ENCODE results near the gene RBX1. TPM values are rescaled to one million over a fixed set of nuclear protein-coding genes. Genes with fewer than 3 reads are reported as not detected.

The RBX1 gene
- total RNA-seq, 3 donors from 2014 or later: 29.3 to 40.7 (median 38.2) TPM

GRCh38 chr22:40979871-40980270 is 28.7 kb downstream of the RBX1 start:
- Histone ChIP-seq H3K4me1 (ENCODE audit: low read depth) (no peaks in the 10 kb centered on the region), H3K9me3 (no peaks in the 10 kb centered on the region), H3K4me3 (no peak overlapping the region), H3K36me3 (ENCODE audit: low read depth) (no peaks in the 10 kb centered on the region)
- TF ChIP-seq, protein P1, sequence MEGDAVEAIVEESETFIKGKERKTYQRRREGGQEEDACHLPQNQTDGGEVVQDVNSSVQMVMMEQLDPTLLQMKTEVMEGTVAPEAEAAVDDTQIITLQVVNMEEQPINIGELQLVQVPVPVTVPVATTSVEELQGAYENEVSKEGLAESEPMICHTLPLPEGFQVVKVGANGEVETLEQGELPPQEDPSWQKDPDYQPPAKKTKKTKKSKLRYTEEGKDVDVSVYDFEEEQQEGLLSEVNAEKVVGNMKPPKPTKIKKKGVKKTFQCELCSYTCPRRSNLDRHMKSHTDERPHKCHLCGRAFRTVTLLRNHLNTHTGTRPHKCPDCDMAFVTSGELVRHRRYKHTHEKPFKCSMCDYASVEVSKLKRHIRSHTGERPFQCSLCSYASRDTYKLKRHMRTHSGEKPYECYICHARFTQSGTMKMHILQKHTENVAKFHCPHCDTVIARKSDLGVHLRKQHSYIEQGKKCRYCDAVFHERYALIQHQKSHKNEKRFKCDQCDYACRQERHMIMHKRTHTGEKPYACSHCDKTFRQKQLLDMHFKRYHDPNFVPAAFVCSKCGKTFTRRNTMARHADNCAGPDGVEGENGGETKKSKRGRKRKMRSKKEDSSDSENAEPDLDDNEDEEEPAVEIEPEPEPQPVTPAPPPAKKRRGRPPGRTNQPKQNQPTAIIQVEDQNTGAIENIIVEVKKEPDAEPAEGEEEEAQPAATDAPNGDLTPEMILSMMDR (IDR thresholded peaks at IDR 0.05): no peak
- ATAC-seq (no peak), DNase-seq (peak in 1 of 3 donors; percentile 16)
- intact Hi-C loops (cut with DNase I, micrococcal nuclease): no loop called here

- no peak for DNase-seq
- no peak overlapping the region for H3K4me3 ChIP-seq
- no peaks in the 10 kb centered on the region for H3K9me3 ChIP-seq
- intact Hi-C loops (cut with DNase I, micrococcal nuclease): no loop called here
- H3K36me3 ChIP-seq (ENCODE audit: low read depth): no peaks in the 10 kb centered on the region
- peak; percentile 25 for ATAC-seq
- H3K4me1 ChIP-seq (ENCODE audit: low read depth): no peaks in the 10 kb centered on the region
- TF ChIP-seq, protein P1 (IDR thresholded peaks at IDR 0.05): no peak
Measured at GRCh38 chr22:40982482-40983385, 31.6 kb downstream of the RBX1 start.

DNA sequence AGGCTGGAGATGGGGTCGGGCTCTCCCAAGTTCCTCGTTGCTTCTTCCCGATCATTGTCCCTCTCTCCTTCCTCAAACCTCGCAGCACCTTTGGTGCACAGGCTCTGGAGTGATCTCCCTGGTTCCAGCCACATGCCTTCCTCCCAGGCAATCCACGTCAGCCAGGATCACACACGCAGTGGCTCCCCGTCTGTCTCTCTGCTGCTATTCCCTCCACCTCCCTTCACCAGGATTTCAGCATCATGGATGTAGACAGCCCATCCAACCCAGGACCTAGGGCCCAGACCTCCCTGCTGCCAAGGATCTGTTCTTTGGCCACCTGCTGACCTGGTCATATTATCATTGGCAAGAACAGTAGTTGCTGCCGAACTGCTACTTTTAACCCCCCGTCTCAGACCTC is 40.1 kb downstream of the RBX1 start:
- Histone ChIP-seq H3K4me3 (no peak overlapping the region), H3K9me3 (no peaks in the 10 kb centered on the region), H3K4me1 (ENCODE audit: low read depth) (no peaks in the 10 kb centered on the region), H3K36me3 (ENCODE audit: low read depth) (no peaks in the 10 kb centered on the region)
- DNase-seq (no peak), ATAC-seq (no peak)
- TF ChIP-seq, protein P1 (IDR thresholded peaks at IDR 0.05): no peak
- intact Hi-C loops (cut with DNase I, micrococcal nuclease): no loop called here

GRCh38 chr22:40995821-40996220 is 44.6 kb downstream of the RBX1 start:
- DNase-seq (no peak), ATAC-seq (no peak)
- Histone ChIP-seq H3K4me3 (no peak overlapping the region), H3K36me3 (ENCODE audit: low read depth) (no peaks in the 10 kb centered on the region), H3K9me3 (no peaks in the 10 kb centered on the region), H3K4me1 (ENCODE audit: low read depth) (no peaks in the 10 kb centered on the region)
- intact Hi-C loops (cut with DNase I, micrococcal nuclease): no loop called here
- TF ChIP-seq, protein P1 (IDR thresholded peaks at IDR 0.05): no peak

DNA sequence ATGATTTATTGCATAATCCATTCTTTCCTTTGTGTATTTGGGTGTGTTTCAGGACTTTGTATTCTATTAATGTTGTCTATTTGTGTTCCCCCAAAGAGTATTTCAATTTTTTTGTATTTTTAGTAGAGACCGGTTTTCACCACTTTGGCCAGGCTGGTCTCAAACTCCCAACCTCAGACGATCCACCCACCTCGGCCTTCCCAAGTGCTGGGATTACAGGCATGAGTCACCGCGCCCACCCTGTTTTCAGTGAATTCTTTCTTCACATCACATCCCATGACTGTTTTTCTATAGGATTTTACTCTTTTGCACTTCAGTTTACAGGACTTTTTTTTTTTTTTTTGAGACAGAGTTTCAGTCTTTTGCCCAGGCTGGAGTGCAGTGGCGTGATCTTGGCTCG is 46.3 kb downstream of the RBX1 start:
- Histone ChIP-seq H3K9me3 (no peaks in the 10 kb centered on the region), H3K4me1 (ENCODE audit: low read depth) (no peaks in the 10 kb centered on the region), H3K4me3 (no peak overlapping the region), H3K36me3 (ENCODE audit: low read depth) (no peaks in the 10 kb centered on the region)
- intact Hi-C loops (cut with DNase I, micrococcal nuclease): no loop called here
- TF ChIP-seq, protein P1 (IDR thresholded peaks at IDR 0.05): no peak
- DNase-seq: no peak
- no peak for ATAC-seq

Measured in mucosa of descending colon (tissue), 3 donors.